Panc1 (cell line): Measurements from ENCODE around the gene IARS1.

Experiments
- CTCF ChIP-seq: fragments of 450-650 bp; IDR thresholded peaks from 2 replicates; pipeline ENCODE4 v1.5.1; 2017; ENCODE audit warnings: mild to moderate bottlenecking
- POLR2AphosphoS5 ChIP-seq: IDR thresholded peaks from 2 replicates; pipeline ENCODE4 v1.6.1; 2012; ENCODE audit warnings: mild to moderate bottlenecking, low read depth, low read length, moderate library complexity
- REST ChIP-seq, 2 experiments: IDR thresholded peaks; 2 replicates each; pipeline ENCODE4 v1.6.1; 2011 to 2012; ENCODE audit warnings: low read depth in 2 of 2, control low read depth in 1 of 2, low read length in 1 of 2, mild to moderate bottlenecking in 1 of 2, moderate library complexity in 1 of 2; ENCODE audit not compliant: insufficient read depth in 1 of 2
- SIN3A ChIP-seq: IDR thresholded peaks from 2 replicates; pipeline ENCODE4 v1.6.1; 2012; ENCODE audit warnings: low read depth, mild to moderate bottlenecking, low read length, moderate library complexity, borderline replicate concordance; ENCODE audit not compliant: insufficient read depth
- TCF7L2 ChIP-seq: IDR thresholded peaks from 2 replicates; pipeline ENCODE4 v1.6.1; 2011; ENCODE audit warnings: mild to moderate bottlenecking, low read depth, low read length, inconsistent platforms

GRCh38 chr9:92293452-92294296, at the start of gene IARS1:
- TF ChIP-seq CTCF (peak; percentile 26; the same call in 1 of the 2 replicates), POLR2AphosphoS5 (peak; percentile 92), REST (IDR thresholded peaks at IDR 0.05; ENCODE audit: insufficient read depth in 1 of 2, low read depth in 2 of 2, low read length in 1 of 2) (peak in 1 of 2 experiments; percentile 54; a peak in 1 of 4 replicates), TCF7L2 (no peak), SIN3A (peak; percentile 57; the same call in 1 of the 2 replicates)
